Right atrium auricular region (tissue), 2 donors: ENCODE measurements around the gene FGF14. TPM values are rescaled to one million over a fixed set of nuclear protein-coding genes. Genes with fewer than 3 reads are reported as not detected.

Experiments
- DNase-seq: peaks from one replicate; pipeline ENCODE4 v3.0.0-alpha.2; 2019; ENCODE audit warnings: low spot score
- H3K27ac ChIP-seq, 2 donors: fragments of 200-600 bp; sonication (generic); 1 replicate in 1 of 2; 2 replicates in 1 of 2; pipeline ENCODE4 v1.5.1; 2016 to 2019
- H3K27me3 ChIP-seq, 2 donors: fragments of 200-600 bp; sonication (generic); one replicate each; pipeline versions ENCODE4 v1.5.1 to v1.6.0; 2017 to 2019
- H3K36me3 ChIP-seq: fragments of 200-600 bp; sonication (generic); one replicate; pipeline ENCODE4 v1.5.1; 2016
- H3K4me1 ChIP-seq, 2 donors: fragments of 200-600 bp; sonication (generic); one replicate each; pipeline versions ENCODE4 v1.5.1 to v1.6.0; 2017 to 2019
- H3K4me3 ChIP-seq, 2 donors: fragments of 200-600 bp; sonication (generic); 1 replicate in 1 of 2; 2 replicates in 1 of 2; pipeline ENCODE4 v1.5.1; 2017 to 2019; ENCODE audit warnings: mild to moderate bottlenecking in 1 of 2, moderate library complexity in 1 of 2
- H3K9me3 ChIP-seq, 2 donors: fragments of 200-600 bp; sonication (generic); one replicate each; pipeline ENCODE4 v1.5.1; 2019
- total RNA-seq, 2 donors: library from RNA; depleted of rRNA; stranded (reverse); fragments of >200 nt; gene quantifications; one replicate each; pipeline ENCODE4 v1.1.0, GENCODE V29; 2016
- TF ChIP-seq, protein P1 (sequence below), 2 donors: fragments of 200-600 bp; sonication (generic); IDR thresholded peaks; one replicate each; pipeline ENCODE4 v1.5.1; 2019; ENCODE audit warnings: antibody characterized with exemption in 2 of 2

The FGF14 gene
- total RNA-seq, 2 donors from 2014 or later = 1.3 to 1.7 TPM

DNA sequence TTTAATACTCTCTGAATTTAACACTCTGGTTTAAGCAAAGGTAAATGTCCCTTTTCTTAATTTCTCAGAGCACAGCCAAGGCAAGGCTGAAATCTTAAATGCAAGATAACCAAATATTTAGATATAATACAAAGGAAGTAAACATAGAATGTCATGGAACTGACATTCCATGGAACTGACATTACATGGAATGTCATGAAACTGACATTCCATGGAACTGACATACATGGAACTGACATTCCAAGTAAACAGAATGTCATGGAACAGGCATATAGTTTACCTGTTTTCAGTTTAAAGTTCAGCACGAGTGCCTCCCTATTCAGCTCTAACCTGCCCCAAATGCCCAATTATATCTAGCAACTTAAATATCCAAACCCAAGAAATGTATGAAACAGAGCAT lies 21.8 kb downstream of the FGF14 start:
- Histone ChIP-seq H3K4me1 (no peaks in the 10 kb centered on the region), H3K9me3 (no peaks in the 10 kb centered on the region), H3K27me3 (no peaks in the 10 kb centered on the region), H3K4me3 (no peak overlapping the region), H3K27ac (no peak overlapping the region), H3K36me3 (no peaks in the 10 kb centered on the region)
- no peak for DNase-seq
- TF ChIP-seq, protein P1, sequence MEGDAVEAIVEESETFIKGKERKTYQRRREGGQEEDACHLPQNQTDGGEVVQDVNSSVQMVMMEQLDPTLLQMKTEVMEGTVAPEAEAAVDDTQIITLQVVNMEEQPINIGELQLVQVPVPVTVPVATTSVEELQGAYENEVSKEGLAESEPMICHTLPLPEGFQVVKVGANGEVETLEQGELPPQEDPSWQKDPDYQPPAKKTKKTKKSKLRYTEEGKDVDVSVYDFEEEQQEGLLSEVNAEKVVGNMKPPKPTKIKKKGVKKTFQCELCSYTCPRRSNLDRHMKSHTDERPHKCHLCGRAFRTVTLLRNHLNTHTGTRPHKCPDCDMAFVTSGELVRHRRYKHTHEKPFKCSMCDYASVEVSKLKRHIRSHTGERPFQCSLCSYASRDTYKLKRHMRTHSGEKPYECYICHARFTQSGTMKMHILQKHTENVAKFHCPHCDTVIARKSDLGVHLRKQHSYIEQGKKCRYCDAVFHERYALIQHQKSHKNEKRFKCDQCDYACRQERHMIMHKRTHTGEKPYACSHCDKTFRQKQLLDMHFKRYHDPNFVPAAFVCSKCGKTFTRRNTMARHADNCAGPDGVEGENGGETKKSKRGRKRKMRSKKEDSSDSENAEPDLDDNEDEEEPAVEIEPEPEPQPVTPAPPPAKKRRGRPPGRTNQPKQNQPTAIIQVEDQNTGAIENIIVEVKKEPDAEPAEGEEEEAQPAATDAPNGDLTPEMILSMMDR (IDR thresholded peaks at IDR 0.05) = no peak

- Histone ChIP-seq H3K27me3 (no peaks in the 10 kb centered on the region), H3K4me1 (no peaks in the 10 kb centered on the region), H3K27ac (no peak overlapping the region), H3K9me3 (no peaks in the 10 kb centered on the region), H3K4me3 (no peak overlapping the region), H3K36me3 (no peaks in the 10 kb centered on the region)
- TF ChIP-seq, protein P1 (IDR thresholded peaks at IDR 0.05) = no peak
- no peak for DNase-seq
Measured at GRCh38 chr13:102376318-102376717, 25.5 kb downstream of the FGF14 start.

- Histone ChIP-seq H3K27ac (no peak overlapping the region), H3K36me3 (no peaks in the 10 kb centered on the region), H3K9me3 (no peaks in the 10 kb centered on the region), H3K4me1 (no peaks in the 10 kb centered on the region), H3K4me3 (no peak overlapping the region), H3K27me3 (no peaks in the 10 kb centered on the region)
- TF ChIP-seq, protein P1 (IDR thresholded peaks at IDR 0.05) = no peak
- no peak for DNase-seq
Measured at GRCh38 chr13:102374726-102375125, 27.1 kb downstream of the FGF14 start.

- Histone ChIP-seq H3K9me3 (no peaks in the 10 kb centered on the region), H3K27ac (no peak overlapping the region), H3K27me3 (no peaks in the 10 kb centered on the region), H3K4me1 (peaks cover 0 to 2% of the 10 kb centered on the region in 2 donors), H3K4me3 (no peak overlapping the region), H3K36me3 (no peaks in the 10 kb centered on the region)
- TF ChIP-seq, protein P1 (IDR thresholded peaks at IDR 0.05) = no peak
- no peak for DNase-seq
Measured at GRCh38 chr13:102374233-102374632, 27.6 kb downstream of the FGF14 start.

- Histone ChIP-seq H3K27ac (no peak overlapping the region), H3K27me3 (no peaks in the 10 kb centered on the region), H3K4me1 (peaks cover 0 to 5% of the 10 kb centered on the region in 2 donors), H3K36me3 (no peaks in the 10 kb centered on the region), H3K4me3 (no peak overlapping the region), H3K9me3 (no peaks in the 10 kb centered on the region)
- TF ChIP-seq, protein P1 (IDR thresholded peaks at IDR 0.05) = no peak
- DNase-seq = no peak
Measured at GRCh38 chr13:102373221-102373620, 28.6 kb downstream of the FGF14 start.

GRCh38 chr13:102369302-102369701 lies 32.5 kb downstream of the FGF14 start:
- H3K27ac ChIP-seq = no peak overlapping the region
- no peak for DNase-seq
- no peaks in the 10 kb centered on the region for H3K27me3 ChIP-seq
- no peaks in the 10 kb centered on the region for H3K36me3 ChIP-seq
- H3K9me3 ChIP-seq = no peaks in the 10 kb centered on the region
- peaks cover 0 to 5% of the 10 kb centered on the region in 2 donors for H3K4me1 ChIP-seq
- TF ChIP-seq, protein P1 (IDR thresholded peaks at IDR 0.05) = no peak
- no peak overlapping the region for H3K4me3 ChIP-seq
